Measurements from ENCODE around the gene EPHB6. TPM values are rescaled to one million over a fixed set of nuclear protein-coding genes. Genes with fewer than 3 reads are reported as not detected.

The EPHB6 gene
- total RNA-seq, 1 donor, result 8.3 TPM

- Histone ChIP-seq H3K27me3 (ENCODE audit: insufficient read depth, low read length) (no peaks in the 10 kb centered on the region), H3K9me3 (ENCODE audit: low read depth, low read length) (peaks cover 7% of the 10 kb centered on the region), H3K4me1 (ENCODE audit: insufficient read depth, low read length) (peaks cover 12% of the 10 kb centered on the region)
These were observed 50.9 kb downstream of the EPHB6 start for GRCh38 chr7:142905759-142906158.

GRCh38 chr7:142906643-142907042 lies 51.8 kb downstream of the EPHB6 start:
- Histone ChIP-seq H3K4me1 (ENCODE audit: insufficient read depth, low read length) (peaks cover 15% of the 10 kb centered on the region), H3K9me3 (ENCODE audit: low read depth, low read length) (peaks cover 7% of the 10 kb centered on the region), H3K27me3 (ENCODE audit: insufficient read depth, low read length) (no peaks in the 10 kb centered on the region)

More at GRCh38 chr7:142905759-142906158, 50.9 kb downstream of the EPHB6 start:
- no peak overlapping the region for H3K4me3 ChIP-seq (ENCODE audit: low read length)

GRCh38 chr7:142908290-142908689 lies 53.4 kb downstream of the EPHB6 start:
- peaks cover 7% of the 10 kb centered on the region for H3K9me3 ChIP-seq (ENCODE audit: low read depth, low read length)
- H3K4me3 ChIP-seq (ENCODE audit: low read length), result no peak overlapping the region
- H3K4me1 ChIP-seq (ENCODE audit: insufficient read depth, low read length), result peaks cover 15% of the 10 kb centered on the region
- no peaks in the 10 kb centered on the region for H3K27me3 ChIP-seq (ENCODE audit: insufficient read depth, low read length)

More at GRCh38 chr7:142906643-142907042, 51.8 kb downstream of the EPHB6 start:
- no peak overlapping the region for H3K4me3 ChIP-seq (ENCODE audit: low read length)

GRCh38 chr7:142908921-142909890 lies 54.3 kb downstream of the EPHB6 start:
- Histone ChIP-seq H3K4me1 (ENCODE audit: insufficient read depth, low read length) (peaks cover 15% of the 10 kb centered on the region), H3K4me3 (ENCODE audit: low read length) (no peak overlapping the region), H3K9me3 (ENCODE audit: low read depth, low read length) (peaks cover 7% of the 10 kb centered on the region), H3K27me3 (ENCODE audit: insufficient read depth, low read length) (no peaks in the 10 kb centered on the region)

- Histone ChIP-seq H3K4me3 (ENCODE audit: low read length) (no peak overlapping the region), H3K4me1 (ENCODE audit: insufficient read depth, low read length) (peaks cover 15% of the 10 kb centered on the region), H3K27me3 (ENCODE audit: insufficient read depth, low read length) (no peaks in the 10 kb centered on the region), H3K9me3 (ENCODE audit: low read depth, low read length) (no peaks in the 10 kb centered on the region)
These were observed 55.2 kb downstream of the EPHB6 start for GRCh38 chr7:142910031-142910433.

- Histone ChIP-seq H3K27me3 (ENCODE audit: insufficient read depth, low read length) (no peaks in the 10 kb centered on the region), H3K9me3 (ENCODE audit: low read depth, low read length) (no peaks in the 10 kb centered on the region), H3K4me1 (ENCODE audit: insufficient read depth, low read length) (peaks cover 15% of the 10 kb centered on the region), H3K4me3 (ENCODE audit: low read length) (no peak overlapping the region)
These were observed 55.6 kb downstream of the EPHB6 start for GRCh38 chr7:142910481-142910880.

GRCh38 chr7:142913051-142913450 lies 58.2 kb downstream of the EPHB6 start:
- Histone ChIP-seq H3K4me1 (ENCODE audit: insufficient read depth, low read length) (peaks cover 15% of the 10 kb centered on the region), H3K4me3 (ENCODE audit: low read length) (no peak overlapping the region), H3K9me3 (ENCODE audit: low read depth, low read length) (no peaks in the 10 kb centered on the region), H3K27me3 (ENCODE audit: insufficient read depth, low read length) (no peaks in the 10 kb centered on the region)

- no peak overlapping the region for H3K4me3 ChIP-seq (ENCODE audit: low read length)
- H3K27me3 ChIP-seq (ENCODE audit: insufficient read depth, low read length), result no peaks in the 10 kb centered on the region
- H3K4me1 ChIP-seq (ENCODE audit: insufficient read depth, low read length), result peaks cover 15% of the 10 kb centered on the region
- H3K9me3 ChIP-seq (ENCODE audit: low read depth, low read length), result no peaks in the 10 kb centered on the region
These were observed 58.7 kb downstream of the EPHB6 start for GRCh38 chr7:142913566-142913965.

- Histone ChIP-seq H3K4me1 (ENCODE audit: insufficient read depth, low read length) (peaks cover 15% of the 10 kb centered on the region), H3K9me3 (ENCODE audit: low read depth, low read length) (no peaks in the 10 kb centered on the region), H3K4me3 (ENCODE audit: low read length) (no peak overlapping the region), H3K27me3 (ENCODE audit: insufficient read depth, low read length) (no peaks in the 10 kb centered on the region)
These were observed 59.2 kb downstream of the EPHB6 start for GRCh38 chr7:142914121-142914520.

GRCh38 chr7:142915315-142915714 lies 60.4 kb downstream of the EPHB6 start:
- Histone ChIP-seq H3K27me3 (ENCODE audit: insufficient read depth, low read length) (no peaks in the 10 kb centered on the region), H3K9me3 (ENCODE audit: low read depth, low read length) (no peaks in the 10 kb centered on the region), H3K4me3 (ENCODE audit: low read length) (no peak overlapping the region), H3K4me1 (ENCODE audit: insufficient read depth, low read length) (peaks cover 8% of the 10 kb centered on the region)

GRCh38 chr7:142916508-142916907 lies 61.6 kb downstream of the EPHB6 start:
- H3K4me1 ChIP-seq (ENCODE audit: insufficient read depth, low read length), result no peaks in the 10 kb centered on the region
- H3K27me3 ChIP-seq (ENCODE audit: insufficient read depth, low read length), result no peaks in the 10 kb centered on the region
- H3K9me3 ChIP-seq (ENCODE audit: low read depth, low read length), result no peaks in the 10 kb centered on the region
- no peak overlapping the region for H3K4me3 ChIP-seq (ENCODE audit: low read length)

- Histone ChIP-seq H3K4me3 (ENCODE audit: low read length) (no peak overlapping the region), H3K4me1 (ENCODE audit: insufficient read depth, low read length) (no peaks in the 10 kb centered on the region), H3K27me3 (ENCODE audit: insufficient read depth, low read length) (no peaks in the 10 kb centered on the region), H3K9me3 (ENCODE audit: low read depth, low read length) (no peaks in the 10 kb centered on the region)
These were observed 62.6 kb downstream of the EPHB6 start for GRCh38 chr7:142917447-142917846.

- Histone ChIP-seq H3K4me3 (ENCODE audit: low read length) (no peak overlapping the region), H3K9me3 (ENCODE audit: low read depth, low read length) (no peaks in the 10 kb centered on the region)
These were observed 64.0 kb downstream of the EPHB6 start for GRCh38 chr7:142918901-142919300.

GRCh38 chr7:142919656-142920055 lies 64.8 kb downstream of the EPHB6 start:
- Histone ChIP-seq H3K4me1 (ENCODE audit: insufficient read depth, low read length) (no peaks in the 10 kb centered on the region), H3K9me3 (ENCODE audit: low read depth, low read length) (no peaks in the 10 kb centered on the region)

More at GRCh38 chr7:142918901-142919300, 64.0 kb downstream of the EPHB6 start:
- Histone ChIP-seq H3K27me3 (ENCODE audit: insufficient read depth, low read length) (peaks cover 3% of the 10 kb centered on the region), H3K4me1 (ENCODE audit: insufficient read depth, low read length) (no peaks in the 10 kb centered on the region)

More at GRCh38 chr7:142919656-142920055, 64.8 kb downstream of the EPHB6 start:
- H3K27me3 ChIP-seq (ENCODE audit: insufficient read depth, low read length), result peaks cover 3% of the 10 kb centered on the region
- H3K4me3 ChIP-seq (ENCODE audit: low read length), result no peak overlapping the region
